ENCODE data around the gene ARF1. TPM values are rescaled to one million over a fixed set of nuclear protein-coding genes. Genes with fewer than 3 reads are reported as not detected.
A peak's percentile ranks its signal among the peaks of the same experiment; 100 is the strongest.

The ARF1 gene
- total and polyA plus RNA-seq, 2 donors (not counting 1 experiment from before 2014, with no cell fraction given), result 193 to 389 TPM

GRCh38 chr1:228081578-228082213 is 812 bp upstream of the ARF1 start:
- WGBS (ENCODE audit: insufficient coverage), result 15% methylated on average over 27 of the region's 31 CpGs
- Histone ChIP-seq H3K79me2 (ENCODE audit: control insufficient read depth, insufficient read depth, low read length) (peaks cover 69% of the 10 kb centered on the region), H3K9me3 (ENCODE audit: control extremely low read depth in 1 of 3, control insufficient read depth in 2 of 3, insufficient read depth in 1 of 3, low read length in 2 of 3) (no peaks in the 10 kb centered on the region), H3K36me3 (replicated peaks in 1 of 2; ENCODE audit: control extremely low read depth in 1 of 2, control insufficient read depth in 1 of 2, extremely low read depth in 1 of 2, insufficient read depth in 2 of 2, low read length in 1 of 2) (no peaks in the 10 kb centered on the region), H4K20me1 (ENCODE audit: control insufficient read depth, insufficient read depth, low read length, poor library complexity, severe bottlenecking) (peaks cover 45% of the 10 kb centered on the region), H3K4me3 (ENCODE audit: control extremely low read depth in 1 of 5, extremely low read depth in 1 of 5, insufficient read depth in 1 of 5, low read depth in 2 of 5, low read length in 4 of 5) (peak overlapping the region; percentile 40 to 97 (median 91)), H3K27me3 (replicated peaks in 1 of 4; ENCODE audit: control extremely low read depth in 1 of 4, control insufficient read depth in 3 of 4, insufficient read depth in 4 of 4, low read length in 3 of 4) (no peaks in the 10 kb centered on the region), H3K4me2 (replicated peaks; ENCODE audit: low read depth, low read length, poor library complexity, severe bottlenecking) (peak overlapping the region; percentile 98), H2AFZ (ENCODE audit: insufficient read depth, low read depth, low read length, poor library complexity, severe bottlenecking) (peak overlapping the region; percentile 98), H3K4me1 (ENCODE audit: control insufficient read depth in 2 of 2, insufficient read depth in 2 of 2, low read length in 2 of 2) (peaks cover 37 to 44% of the 10 kb centered on the region in 2 donors), H3K27ac (ENCODE audit: low read length in 2 of 2) (peak overlapping the region; percentile 56 to 96), H3K9ac (ENCODE audit: low read length) (peak overlapping the region; percentile 93)
- H3K27me3 Mint-ChIP-seq, result no peaks in the 10 kb centered on the region
- intact Hi-C loops (cut with micrococcal nuclease), result loop anchor here (1.0 to 2.0 kb wide), 6 partner anchors 21 to 405 kb away; partner anchors contain the start of genes GUK1, JMJD4, MRPL55 and SNAP47
- POLR2A ChIA-PET, result interaction anchor here (0.9 to 2.6 kb wide), 7 partner anchors 20 to 405 kb away, joined by 3 to 6 read pairs (median 4); partner anchors contain the start of genes IBA57, MRPL55 and RNF187
- peak overlapping the region; percentile 89 for H3K27ac Mint-ChIP-seq
- no peak for TF ChIP-seq CTCF (IDR thresholded peaks at IDR 0.05)
- TF ChIP-seq EZH2 (IDR thresholded peaks at IDR 0.05; ENCODE audit: borderline replicate concordance, insufficient read depth, low read depth, low read length, poor library complexity, severe bottlenecking), result no peak
- H3K4me3 Mint-ChIP-seq, result peak overlapping the region; percentile 84
- ATAC-seq (ENCODE audit: low read depth) (no peak), DNase-seq (peak; percentile 42)
- peaks cover 43% of the 10 kb centered on the region for H3K4me1 Mint-ChIP-seq
- H3K9me3 Mint-ChIP-seq (ENCODE audit: insufficient read depth), result no peaks in the 10 kb centered on the region
- CTCF ChIA-PET, result interaction anchor here (1.0 to 1.6 kb wide), 2 partner anchors 28 to 57 kb away, joined by 3 to 5 read pairs; partner anchors contain the start of gene MRPL55

Data from B cell (primary cell).